H9 (cell line): ENCODE data around the gene ZNF557. TPM values are rescaled to one million over a fixed set of nuclear protein-coding genes. Genes with fewer than 3 reads are reported as not detected.

ENCODE experiments used
- DNase-seq: peaks from one replicate; pipeline ENCODE4 v3.0.0-alpha.2; 2017
- H2AFZ ChIP-seq: one replicate; pipeline ENCODE4 v1.6.1; 2013; ENCODE audit warnings: mild to moderate bottlenecking, low read length, control low read depth, moderate library complexity
- H2AK5ac ChIP-seq: 2 replicates; pipeline ENCODE4 v1.6.1; 2013; ENCODE audit warnings: low read length, control low read depth, mixed read lengths; ENCODE audit not compliant: insufficient read length
- H2BK120ac ChIP-seq: one replicate; pipeline ENCODE4 v1.6.1; 2013; ENCODE audit warnings: low read depth, mild to moderate bottlenecking, low read length, control low read depth, inconsistent platforms; ENCODE audit not compliant: poor library complexity, severe bottlenecking
- H2BK12ac ChIP-seq: 2 replicates; pipeline ENCODE4 v1.6.1; 2013; ENCODE audit warnings: low read length, control low read depth, mixed read lengths, low read depth; ENCODE audit not compliant: insufficient read length
- H2BK15ac ChIP-seq: 2 replicates; pipeline ENCODE4 v1.6.1; 2013; ENCODE audit warnings: low read depth, low read length, control low read depth
- H2BK20ac ChIP-seq: one replicate; pipeline ENCODE4 v1.6.1; 2013; ENCODE audit warnings: low read depth, mild to moderate bottlenecking, low read length, control low read depth, inconsistent platforms; ENCODE audit not compliant: poor library complexity, severe bottlenecking
- H2BK5ac ChIP-seq: 2 replicates; pipeline ENCODE4 v1.6.1; 2013; ENCODE audit warnings: low read length, control low read depth, mixed read lengths; ENCODE audit not compliant: insufficient read length
- H3K14ac ChIP-seq: 2 replicates; pipeline ENCODE4 v1.6.1; 2013; ENCODE audit warnings: low read length, control low read depth; ENCODE audit not compliant: insufficient read depth
- H3K18ac ChIP-seq: 2 replicates; pipeline ENCODE4 v1.6.1; 2013; ENCODE audit warnings: low read depth, mild to moderate bottlenecking, mixed read lengths, low read length, control low read depth; ENCODE audit not compliant: insufficient read length
- H3K23ac ChIP-seq: 2 replicates; pipeline ENCODE4 v1.6.1; 2013; ENCODE audit warnings: low read length, control low read depth, mixed read lengths, low read depth; ENCODE audit not compliant: insufficient read length
- H3K23me2 ChIP-seq: 2 replicates; pipeline ENCODE4 v1.6.1; 2013; ENCODE audit warnings: low read depth, mild to moderate bottlenecking, mixed read lengths, low read length, control low read depth; ENCODE audit not compliant: insufficient read length, poor library complexity, severe bottlenecking
- H3K27ac ChIP-seq: 2 replicates; pipeline ENCODE4 v1.5.1; 2013; ENCODE audit warnings: low read length, control low read depth, mixed read lengths, low read depth; ENCODE audit not compliant: insufficient read length
- H3K27me3 ChIP-seq: 2 replicates; pipeline ENCODE4 v1.6.1; 2013; ENCODE audit warnings: low read length, control low read depth, inconsistent platforms; ENCODE audit not compliant: insufficient read depth
- H3K4ac ChIP-seq: 2 replicates; pipeline ENCODE4 v1.6.1; 2013; ENCODE audit warnings: low read depth, mild to moderate bottlenecking, control low read depth, inconsistent platforms, low read length, moderate library complexity
- H3K4me1 ChIP-seq: 2 replicates; pipeline ENCODE4 v1.6.1; 2013; ENCODE audit warnings: low read length, control low read depth, inconsistent platforms; ENCODE audit not compliant: insufficient read depth
- H3K4me2 ChIP-seq: 2 replicates; pipeline ENCODE4 v1.6.1; 2013; ENCODE audit warnings: low read length, control low read depth, mixed read lengths; ENCODE audit not compliant: insufficient read length, insufficient read depth
- H3K56ac ChIP-seq: 2 replicates; pipeline ENCODE4 v1.6.1; 2013; ENCODE audit warnings: low read depth, mild to moderate bottlenecking, mixed read lengths, low read length, control low read depth; ENCODE audit not compliant: insufficient read length
- H3K79me1 ChIP-seq: 2 replicates; pipeline ENCODE4 v1.6.1; 2013; ENCODE audit warnings: low read depth, mild to moderate bottlenecking, moderate library complexity, low read length, control low read depth, inconsistent platforms; ENCODE audit not compliant: insufficient read depth, poor library complexity, severe bottlenecking
- H3K79me2 ChIP-seq: 2 replicates; pipeline ENCODE4 v1.6.1; 2013; ENCODE audit warnings: low read length, control low read depth, inconsistent platforms; ENCODE audit not compliant: insufficient read depth
- H3K9ac ChIP-seq: 2 replicates; pipeline ENCODE4 v1.6.1; 2013; ENCODE audit warnings: low read length, control low read depth, mixed read lengths; ENCODE audit not compliant: insufficient read length; ENCODE audit errors: extremely low read depth
- H3K9me3 ChIP-seq: one replicate; pipeline ENCODE4 v1.6.1; 2013; ENCODE audit warnings: low read depth, low read length, inconsistent platforms; ENCODE audit not compliant: control insufficient read depth
- H3T11ph ChIP-seq: one replicate; pipeline ENCODE4 v1.6.1; 2013; ENCODE audit warnings: mild to moderate bottlenecking, low read length, control low read depth, inconsistent platforms
- H4K20me1 ChIP-seq: one replicate; pipeline ENCODE4 v1.6.1; 2013; ENCODE audit not compliant: control insufficient read depth, insufficient read length, insufficient read depth
- H4K5ac ChIP-seq: 2 replicates; pipeline ENCODE4 v1.6.1; 2013; ENCODE audit warnings: low read depth, mild to moderate bottlenecking, mixed read lengths, low read length, control low read depth; ENCODE audit not compliant: insufficient read length
- H4K8ac ChIP-seq: replicated peaks from 2 replicates; pipeline ENCODE4 v1.6.1; 2013; ENCODE audit warnings: low read length, control low read depth, mixed read lengths, low read depth; ENCODE audit not compliant: insufficient read length
- H4K91ac ChIP-seq: 2 replicates; pipeline ENCODE4 v1.6.1; 2013; ENCODE audit warnings: low read depth, mild to moderate bottlenecking, moderate library complexity, mixed read lengths, low read length, control low read depth; ENCODE audit not compliant: insufficient read length
- H3K27ac Mint-ChIP-seq, 3 experiments: 2 replicates in 2 of 3; 3 replicates in 1 of 3; pipeline ENCODE4 v1.8.0; 2020 to 2021; ENCODE audit warnings: mixed read lengths in 3 of 3, mild to moderate bottlenecking in 1 of 3, moderate library complexity in 1 of 3
- H3K27me3 Mint-ChIP-seq: 2 replicates; pipeline ENCODE4 v1.8.0; 2021; ENCODE audit warnings: low read depth, mild to moderate bottlenecking, moderate library complexity, mixed read lengths
- H3K36me3 Mint-ChIP-seq, 3 experiments: 2 replicates in 2 of 3; 3 replicates in 1 of 3; pipeline ENCODE4 v1.8.0; 2020 to 2021; ENCODE audit warnings: low read depth in 3 of 3, mixed read lengths in 3 of 3; ENCODE audit not compliant: insufficient read depth in 1 of 3
- H3K4me1 Mint-ChIP-seq, 2 experiments: 2 replicates each; pipeline ENCODE4 v1.8.0; 2020; ENCODE audit warnings: mixed read lengths in 2 of 2
- H3K4me3 Mint-ChIP-seq, 2 experiments: 2 replicates in 1 of 2; 3 replicates in 1 of 2; pipeline ENCODE4 v1.8.0; 2020 to 2021; ENCODE audit warnings: mild to moderate bottlenecking in 2 of 2, mixed read lengths in 2 of 2, moderate library complexity in 1 of 2
- H3K9me3 Mint-ChIP-seq, 2 experiments: 2 replicates in 1 of 2; 3 replicates in 1 of 2; pipeline ENCODE4 v1.8.0; 2020; ENCODE audit warnings: mild to moderate bottlenecking in 2 of 2, mixed read lengths in 2 of 2, moderate library complexity in 1 of 2
- WGBS: extraction: QIAGEN DNeasy Blood & Tissue Kit; methylation state at CpG from one replicate; pipeline ENCODE4 v1.1.7; 2013; ENCODE audit warnings: missing lambda C conversion rate, low lambda C conversion rate, mixed read lengths; ENCODE audit not compliant: insufficient read length; ENCODE audit errors: extremely low coverage; 5-methylcytosine and 5-hydroxymethylcytosine counted together
- total RNA-seq: library from RNA; stranded (reverse); gene quantifications from 2 replicates; pipeline ENCODE4 v1.2.1, GENCODE V29; 2021
- TF ChIP-seq, protein P1 (sequence below): fragments of 200-600 bp; sonication (generic); conservative IDR thresholded peaks from 3 replicates; pipeline ENCODE4 v1.8.0; 2021; ENCODE audit warnings: antibody characterized with exemption, mild to moderate bottlenecking

Gene ZNF557
- total RNA-seq, 1 experiment from 2014 or later: 12.2 TPM

DNA sequence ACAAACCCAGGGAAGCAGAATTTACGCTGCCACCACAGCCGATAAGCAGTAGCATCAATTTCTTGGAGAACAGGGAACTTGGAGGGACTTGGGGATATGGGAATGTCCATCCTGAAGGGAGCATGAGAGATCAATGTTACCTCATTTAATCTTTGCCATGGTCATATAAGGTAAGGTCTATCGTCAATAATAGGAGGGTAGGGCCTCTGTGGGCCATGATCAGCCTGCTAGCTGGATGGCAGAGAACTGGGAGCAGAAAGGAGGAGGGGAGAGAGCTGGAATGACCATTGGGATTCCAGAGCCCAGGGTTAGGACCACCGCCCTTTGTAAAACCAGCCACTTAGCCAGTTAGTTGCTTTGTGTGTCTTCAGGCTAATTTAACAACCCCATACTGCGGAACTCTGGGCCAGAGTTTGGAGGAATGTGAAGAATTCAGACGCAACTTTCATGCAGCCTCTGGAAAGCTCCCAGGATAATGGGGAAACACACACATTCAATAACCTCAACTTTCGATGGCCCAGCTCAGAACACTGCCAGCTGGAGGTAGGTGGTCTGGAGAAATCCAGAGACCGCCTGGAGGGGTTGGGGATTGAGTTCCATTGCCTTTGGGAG, 40.3 kb downstream of the ZNF557 start:
- Histone ChIP-seq H3K79me1 (no peaks in the 10 kb centered on the region), H4K20me1 (no peaks in the 10 kb centered on the region), H2AFZ (no peak overlapping the region), H2BK20ac (no peak overlapping the region), H3K18ac (no peak overlapping the region), H4K8ac (no peak overlapping the region), H3K56ac (no peak overlapping the region), H3K23me2 (no peaks in the 10 kb centered on the region), H3K4me1 (no peaks in the 10 kb centered on the region; the same call in 1 of the 2 replicates), H4K5ac (no peak overlapping the region), H3K9me3 (no peaks in the 10 kb centered on the region), H2BK12ac (no peak overlapping the region), H2BK120ac (no peak overlapping the region), H3K27ac (no peak overlapping the region), H2AK5ac (no peak overlapping the region), H3K9ac (no peak overlapping the region), H3K4ac (no peak overlapping the region), H3K23ac (no peak overlapping the region), H4K91ac (no peak overlapping the region), H2BK5ac (no peak overlapping the region), H3K14ac (no peak overlapping the region), H3K79me2 (no peaks in the 10 kb centered on the region), H3K27me3 (no peaks in the 10 kb centered on the region), H2BK15ac (no peak overlapping the region), H3T11ph (no peak overlapping the region), H3K4me2 (no peak overlapping the region)
- Mint-ChIP-seq H3K27me3 (no peaks in the 10 kb centered on the region), H3K4me1 (peaks cover 4 to 13% of the 10 kb centered on the region in 2 experiments), H3K36me3 (peaks cover 2 to 7% (median 2%) of the 10 kb centered on the region in 3 experiments; a peak in 3 of 7 replicates), H3K27ac (peak overlapping the region in 2 of 3 experiments; percentile 54 to 88; a peak in 5 of 7 replicates), H3K4me3 (no peak overlapping the region), H3K9me3 (peaks cover 3% of the 10 kb centered on the region in 2 experiments; a peak in 3 of 5 replicates)
- TF ChIP-seq, protein P1, sequence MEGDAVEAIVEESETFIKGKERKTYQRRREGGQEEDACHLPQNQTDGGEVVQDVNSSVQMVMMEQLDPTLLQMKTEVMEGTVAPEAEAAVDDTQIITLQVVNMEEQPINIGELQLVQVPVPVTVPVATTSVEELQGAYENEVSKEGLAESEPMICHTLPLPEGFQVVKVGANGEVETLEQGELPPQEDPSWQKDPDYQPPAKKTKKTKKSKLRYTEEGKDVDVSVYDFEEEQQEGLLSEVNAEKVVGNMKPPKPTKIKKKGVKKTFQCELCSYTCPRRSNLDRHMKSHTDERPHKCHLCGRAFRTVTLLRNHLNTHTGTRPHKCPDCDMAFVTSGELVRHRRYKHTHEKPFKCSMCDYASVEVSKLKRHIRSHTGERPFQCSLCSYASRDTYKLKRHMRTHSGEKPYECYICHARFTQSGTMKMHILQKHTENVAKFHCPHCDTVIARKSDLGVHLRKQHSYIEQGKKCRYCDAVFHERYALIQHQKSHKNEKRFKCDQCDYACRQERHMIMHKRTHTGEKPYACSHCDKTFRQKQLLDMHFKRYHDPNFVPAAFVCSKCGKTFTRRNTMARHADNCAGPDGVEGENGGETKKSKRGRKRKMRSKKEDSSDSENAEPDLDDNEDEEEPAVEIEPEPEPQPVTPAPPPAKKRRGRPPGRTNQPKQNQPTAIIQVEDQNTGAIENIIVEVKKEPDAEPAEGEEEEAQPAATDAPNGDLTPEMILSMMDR: no peak
- WGBS: no CpG with 5 or more reads among the region's 8 CpGs
- peak; percentile 56 for DNase-seq
